A549 (cell line): Measurements from ENCODE around the gene OR8K1. TPM values are rescaled to one million over a fixed set of nuclear protein-coding genes. Genes with fewer than 3 reads are reported as not detected.

Experiments
- ATAC-seq, 2 experiments: fragments of 200-7000 bp in 1 of 2; fragments of >200 bp in 1 of 2; cut with Nextera tagmentation in 1 of 2; cut with Tn5 transposase in 1 of 2; 3 replicates each; pipeline versions ENCODE4 v1.8.0 to v1.9.1; 2018 to 2020; ENCODE audit warnings: mild to moderate bottlenecking in 1 of 2, moderate library complexity in 1 of 2
- CTCF ChIA-PET: fragments of 300-600 bp; sonication (Branson Sonifier 250); formaldehyde crosslinking; extraction: SDS; loops from one replicate; lab custom pipeline; 2021; ENCODE audit warnings: antibody characterized with exemption, inconsistent platforms; lab: Yijun Ruan, JAX
- POLR2A ChIA-PET: fragments of 350-600 bp; formaldehyde crosslinking; extraction: SDS; loops from one replicate; lab custom pipeline; 2021; ENCODE audit warnings: antibody characterized with exemption, inconsistent platforms; lab: Yijun Ruan, JAX
- DNase-seq, 2 experiments: peaks; one replicate each; pipeline versions ENCODE4 v3.0.0 to v3.0.0-alpha.2; 2011 to 2016; ENCODE audit warnings: low read depth in 1 of 2, low spot score in 1 of 2
- FAIRE-seq: peaks from 2 replicates; lab custom pipeline; 2011; peaks lifted over from hg19 to GRCh38; lab: Jason Lieb, UNC
- H3K27ac ChIP-seq, 2 experiments: fragments of >200 bp; sonication (Bioruptor Twin); formaldehyde crosslinking; 3 replicates each; pipeline ENCODE4 v1.5.1; 2016 to 2017
- H3K4me1 ChIP-seq: fragments of >200 bp; sonication (Bioruptor Twin); formaldehyde crosslinking; 3 replicates; pipeline ENCODE4 v1.6.1; 2016
- H3K4me2 ChIP-seq: fragments of >200 bp; sonication (Bioruptor Twin); formaldehyde crosslinking; 3 replicates; pipeline ENCODE4 v1.6.1; 2016
- H3K4me3 ChIP-seq: fragments of >200 bp; sonication (Bioruptor Twin); formaldehyde crosslinking; 3 replicates; pipeline ENCODE4 v1.5.1; 2016
- H3K9me3 ChIP-seq: fragments of >200 bp; sonication (Bioruptor Twin); formaldehyde crosslinking; 3 replicates; pipeline ENCODE4 v1.6.1; 2016
- BCL3 ChIP-seq: fragments of >200 bp; sonication (Bioruptor Twin); formaldehyde crosslinking; IDR thresholded peaks from 3 replicates; pipeline ENCODE4 v1.6.1; 2016
- CHD2 ChIP-seq: fragments of 150-350 bp; IDR thresholded peaks from 2 replicates; pipeline ENCODE4 v1.6.1; 2014; ENCODE audit warnings: low read length; ENCODE audit not compliant: partially characterized antibody
- E2F6 ChIP-seq: IDR thresholded peaks from 2 replicates; pipeline ENCODE4 v1.6.1; 2012; ENCODE audit warnings: low read depth, borderline replicate concordance
- FOSL2 ChIP-seq, 2 experiments: fragments of 450-650 bp in 1 of 2; fragments of >200 bp in 1 of 2; sonication (Bioruptor Twin) in 1 of 2; formaldehyde crosslinking; IDR thresholded peaks; 2 replicates each; pipeline versions ENCODE4 v1.5.0 to v1.6.1; 2016 to 2020; ENCODE audit warnings: mild to moderate bottlenecking in 1 of 2, moderate library complexity in 1 of 2
- HEYL ChIP-seq: fragments of 250-450 bp; sonication (Bioruptor Pico); IDR thresholded peaks from 2 replicates; pipeline ENCODE4 v1.8.0; 2021; ENCODE audit warnings: mild to moderate bottlenecking, moderate library complexity
- HOXA7 ChIP-seq: fragments of 250-450 bp; sonication (Bioruptor Pico); IDR thresholded peaks from 2 replicates; pipeline ENCODE4 v1.5.0; 2020; ENCODE audit warnings: mild to moderate bottlenecking, moderate library complexity
- HOXB13 ChIP-seq: fragments of 250-450 bp; sonication (Bioruptor Pico); IDR thresholded peaks from 2 replicates; pipeline ENCODE4 v1.5.0; 2020; ENCODE audit warnings: low read depth, mild to moderate bottlenecking, moderate library complexity
- MAX ChIP-seq: IDR thresholded peaks from 2 replicates; pipeline ENCODE4 v1.6.1; 2012
- MYC ChIP-seq: IDR thresholded peaks from 2 replicates; pipeline ENCODE4 v1.6.1; 2012; ENCODE audit warnings: mild to moderate bottlenecking, inconsistent platforms, low read length, improper control_type of control experiment, borderline replicate concordance
- PHF8 ChIP-seq: fragments of 200-600 bp; sonication (generic); IDR thresholded peaks from 2 replicates; pipeline ENCODE4 v1.6.1; 2016; ENCODE audit warnings: low read depth, mild to moderate bottlenecking, antibody characterized with exemption, moderate library complexity, borderline replicate concordance
- RAD21 ChIP-seq, 2 experiments: fragments of >200 bp in 1 of 2; sonication (Bioruptor Twin) in 1 of 2; formaldehyde crosslinking in 1 of 2; IDR thresholded peaks in 1 of 2; conservative IDR thresholded peaks in 1 of 2; 2 replicates in 1 of 2; 3 replicates in 1 of 2; pipeline ENCODE4 v1.6.1; 2012 to 2018; ENCODE audit warnings: inconsistent platforms in 1 of 2
- TFCP2L1 ChIP-seq: fragments of 250-450 bp; sonication (Bioruptor Pico); IDR thresholded peaks from 2 replicates; pipeline ENCODE4 v1.5.0; 2021; ENCODE audit warnings: mild to moderate bottlenecking
- ZFP36 ChIP-seq: fragments of 450-650 bp; IDR thresholded peaks from 2 replicates; pipeline ENCODE4 v1.6.1; 2014; ENCODE audit warnings: borderline replicate concordance; ENCODE audit not compliant: partially characterized antibody
- ZNF302 ChIP-seq: fragments of 250-450 bp; sonication (Bioruptor Pico); IDR thresholded peaks from 2 replicates; pipeline ENCODE4 v1.9.0; 2021; ENCODE audit warnings: inconsistent platforms, mild to moderate bottlenecking, moderate library complexity
- ZSCAN20 ChIP-seq: fragments of 250-450 bp; sonication (Bioruptor Pico); IDR thresholded peaks from 2 replicates; pipeline ENCODE4 v1.8.0; 2022; ENCODE audit warnings: mild to moderate bottlenecking, moderate library complexity
- WGBS: methylation state at CpG from one replicate; pipeline ENCODE4 v1.1.6; 2017; ENCODE audit errors: missing lambda C conversion rate; 5-methylcytosine and 5-hydroxymethylcytosine counted together
- polyA plus RNA-seq, 4 experiments: library from polyadenylated mRNA; depleted of rRNA in 3 of 4; stranded (reverse); fragments of >200 nt; fragmentation: RNase III in 1 of 4; extraction: RNeasy Plus Mini Kit Qiagen cat#74134 plus additional on column Dnase treatment in 1 of 4; gene quantifications; 2 replicates in 3 of 4; 3 replicates in 1 of 4; pipeline ENCODE4 v1.2.3, GENCODE V29; 2011 to 2017

Gene OR8K1
- polyA plus RNA-seq, 2 of the 4 experiments (the other 2 are of a cell fraction), result not detected

GRCh38 chr11:56380120-56380519 is 34.3 kb downstream of the OR8K1 start:
- 19% methylated on average over 2 of the region's 2 CpGs for WGBS
- POLR2A ChIA-PET, result no interaction called here
- Histone ChIP-seq H3K4me3 (no peak overlapping the region), H3K4me2 (no peak overlapping the region), H3K27ac (no peak overlapping the region), H3K4me1 (no peaks in the 10 kb centered on the region), H3K9me3 (no peaks in the 10 kb centered on the region)
- no peak for ATAC-seq
- TF ChIP-seq TFCP2L1 (CRISPR knock-in tag) (no peak), HOXA7 (no peak), FOSL2 (IDR thresholded peaks at IDR 0.05) (no peak), FOSL2 (CRISPR knock-in tag; IDR thresholded peaks at IDR 0.05) (no peak), HEYL (CRISPR knock-in tag) (no peak), MAX (no peak)
- DNase-seq, result no peak
- no peak for FAIRE-seq
- CTCF ChIA-PET, result no interaction called here

DNA sequence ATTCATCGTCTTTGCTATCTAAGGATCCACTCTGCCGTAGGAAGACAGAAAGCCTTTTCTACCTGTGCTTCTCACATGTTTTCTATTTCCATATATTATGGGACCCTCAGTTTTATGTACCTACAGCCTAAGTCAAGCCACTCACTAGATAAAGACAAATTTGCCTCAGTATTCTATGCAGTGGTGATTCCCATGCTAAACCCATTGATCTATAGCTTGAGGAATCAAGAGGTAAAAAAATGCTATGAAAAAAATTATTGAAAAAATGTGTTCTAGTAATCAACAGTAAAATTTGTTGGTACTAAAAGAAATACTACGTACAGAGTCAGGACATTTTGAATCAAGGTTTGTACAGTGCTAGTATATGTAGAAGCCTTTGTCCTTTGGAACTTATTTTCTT is 48.5 kb downstream of the OR8K1 start:
- Histone ChIP-seq H3K9me3 (no peaks in the 10 kb centered on the region), H3K4me1 (no peaks in the 10 kb centered on the region), H3K27ac (no peak overlapping the region), H3K4me2 (no peak overlapping the region), H3K4me3 (no peak overlapping the region)
- FAIRE-seq (no peak), ATAC-seq (no peak), DNase-seq (no peak)
- no peak for TF ChIP-seq ZSCAN20 (CRISPR knock-in tag)
- TF ChIP-seq HOXB13, result no peak
- TF ChIP-seq BCL3, result no peak
- TF ChIP-seq E2F6, result no peak
- no peak for TF ChIP-seq RAD21 (conservative IDR thresholded peaks at IDR 0.05 in 1 of 2, IDR thresholded peaks at IDR 0.05 in 1 of 2)
- TF ChIP-seq HEYL (CRISPR knock-in tag), result no peak
- 40% methylated on average over 3 of the region's 3 CpGs for WGBS
- POLR2A ChIA-PET, result no interaction called here
- CTCF ChIA-PET, result no interaction called here

- Histone ChIP-seq H3K4me3 (no peak overlapping the region), H3K4me2 (no peak overlapping the region), H3K27ac (no peak overlapping the region), H3K4me1 (no peaks in the 10 kb centered on the region), H3K9me3 (no peaks in the 10 kb centered on the region)
- ChIA-PET POLR2A (no interaction called here), CTCF (no interaction called here)
- ATAC-seq, result no peak
- DNase-seq, result no peak
- WGBS, result 9% methylated on average over 3 of the region's 3 CpGs
- no peak for TF ChIP-seq BCL3
- TF ChIP-seq ZFP36, result no peak
- no peak for TF ChIP-seq PHF8
- TF ChIP-seq ZNF302 (CRISPR knock-in tag), result no peak
- TF ChIP-seq CHD2, result no peak
- TF ChIP-seq HOXB13, result no peak
- TF ChIP-seq ZSCAN20 (CRISPR knock-in tag), result no peak
- TF ChIP-seq MYC, result no peak
- no peak for FAIRE-seq
Measured at GRCh38 chr11:56396047-56396446, 50.2 kb downstream of the OR8K1 start.

Other genes starting within 250 kb of the OR8K1 start
- gene OR8H2, start 242.4 kb upstream of the OR8K1 start, polyA plus RNA-seq (2011; rRNA removed), result not detected in 2 replicates
- gene OR8H2, start 242.4 kb upstream of the OR8K1 start, polyA plus RNA-seq (2017; fragmentation: RNase III; extraction: RNeasy Plus Mini Kit Qiagen cat#74134 plus additional on column Dnase treatment), result not detected in 3 replicates
- gene OR8H3, start 223.7 kb upstream of the OR8K1 start, polyA plus RNA-seq (2011; rRNA removed), result not detected in 2 replicates
- not detected in 3 replicates for gene OR8H3, start 223.7 kb upstream of the OR8K1 start, polyA plus RNA-seq (2017; fragmentation: RNase III; extraction: RNeasy Plus Mini Kit Qiagen cat#74134 plus additional on column Dnase treatment)
- gene OR8J3, start 205.8 kb upstream of the OR8K1 start, polyA plus RNA-seq (2011; rRNA removed), result not detected in 2 replicates
- gene OR8J3, start 205.8 kb upstream of the OR8K1 start, polyA plus RNA-seq (2017; fragmentation: RNase III; extraction: RNeasy Plus Mini Kit Qiagen cat#74134 plus additional on column Dnase treatment), result not detected in 3 replicates
- not detected in 2 replicates for gene OR8K5, start 185.7 kb upstream of the OR8K1 start, polyA plus RNA-seq (2011; rRNA removed)
- gene OR8K5, start 185.7 kb upstream of the OR8K1 start, polyA plus RNA-seq (2017; fragmentation: RNase III; extraction: RNeasy Plus Mini Kit Qiagen cat#74134 plus additional on column Dnase treatment), result not detected in 3 replicates
- not detected in 2 replicates for gene OR5J2, start 169.4 kb upstream of the OR8K1 start, polyA plus RNA-seq (2011; rRNA removed)
- not detected in 3 replicates for gene OR5J2, start 169.4 kb upstream of the OR8K1 start, polyA plus RNA-seq (2017; fragmentation: RNase III; extraction: RNeasy Plus Mini Kit Qiagen cat#74134 plus additional on column Dnase treatment)
- not detected in 2 replicates for gene OR5T2, start 111.8 kb upstream of the OR8K1 start, polyA plus RNA-seq (2011; rRNA removed)
- gene OR5T2, start 111.8 kb upstream of the OR8K1 start, polyA plus RNA-seq (2017; fragmentation: RNase III; extraction: RNeasy Plus Mini Kit Qiagen cat#74134 plus additional on column Dnase treatment), result not detected in 3 replicates
- not detected in 2 replicates for gene OR5T3, start 93.8 kb upstream of the OR8K1 start, polyA plus RNA-seq (2011; rRNA removed)
- not detected in 3 replicates for gene OR5T3, start 93.8 kb upstream of the OR8K1 start, polyA plus RNA-seq (2017; fragmentation: RNase III; extraction: RNeasy Plus Mini Kit Qiagen cat#74134 plus additional on column Dnase treatment)
- not detected in 2 replicates for gene OR5T1, start 71.9 kb upstream of the OR8K1 start, polyA plus RNA-seq (2011; rRNA removed)
- gene OR5T1, start 71.9 kb upstream of the OR8K1 start, polyA plus RNA-seq (2017; fragmentation: RNase III; extraction: RNeasy Plus Mini Kit Qiagen cat#74134 plus additional on column Dnase treatment), result not detected in 3 replicates
- not detected in 2 replicates for gene OR8H1, start 53.8 kb upstream of the OR8K1 start, polyA plus RNA-seq (2011; rRNA removed)
- not detected in 3 replicates for gene OR8H1, start 53.8 kb upstream of the OR8K1 start, polyA plus RNA-seq (2017; fragmentation: RNase III; extraction: RNeasy Plus Mini Kit Qiagen cat#74134 plus additional on column Dnase treatment)
- gene OR8K3, start 30.9 kb upstream of the OR8K1 start, polyA plus RNA-seq (2011; rRNA removed), result not detected in 2 replicates
- not detected in 3 replicates for gene OR8K3, start 30.9 kb upstream of the OR8K1 start, polyA plus RNA-seq (2017; fragmentation: RNase III; extraction: RNeasy Plus Mini Kit Qiagen cat#74134 plus additional on column Dnase treatment)
- not detected in 2 replicates for gene OR8J1, start 8.3 kb downstream of the OR8K1 start, polyA plus RNA-seq (2011; rRNA removed)
- gene OR8J1, start 8.3 kb downstream of the OR8K1 start, polyA plus RNA-seq (2017; fragmentation: RNase III; extraction: RNeasy Plus Mini Kit Qiagen cat#74134 plus additional on column Dnase treatment), result not detected in 3 replicates
- not detected in 2 replicates for gene OR8U1, start 29.6 kb downstream of the OR8K1 start, polyA plus RNA-seq (2011; rRNA removed)
- not detected in 3 replicates for gene OR8U1, start 29.6 kb downstream of the OR8K1 start, polyA plus RNA-seq (2017; fragmentation: RNase III; extraction: RNeasy Plus Mini Kit Qiagen cat#74134 plus additional on column Dnase treatment)
- gene OR5AL1, start 66.7 kb downstream of the OR8K1 start, polyA plus RNA-seq (2011; rRNA removed), result not detected in 2 replicates
- gene OR5AL1, start 66.7 kb downstream of the OR8K1 start, polyA plus RNA-seq (2017; fragmentation: RNase III; extraction: RNeasy Plus Mini Kit Qiagen cat#74134 plus additional on column Dnase treatment), result not detected in 3 replicates
- gene OR5M3, start 127.3 kb downstream of the OR8K1 start, polyA plus RNA-seq (2011; rRNA removed), result not detected in 2 replicates
- gene OR5M3, start 127.3 kb downstream of the OR8K1 start, polyA plus RNA-seq (2017; fragmentation: RNase III; extraction: RNeasy Plus Mini Kit Qiagen cat#74134 plus additional on column Dnase treatment), result not detected in 3 replicates
- not detected in 2 replicates for gene OR5M8, start 145.3 kb downstream of the OR8K1 start, polyA plus RNA-seq (2011; rRNA removed)
- gene OR5M8, start 145.3 kb downstream of the OR8K1 start, polyA plus RNA-seq (2017; fragmentation: RNase III; extraction: RNeasy Plus Mini Kit Qiagen cat#74134 plus additional on column Dnase treatment), result not detected in 3 replicates
- gene OR5M11, start 197.2 kb downstream of the OR8K1 start, polyA plus RNA-seq (2011; rRNA removed), result not detected in 2 replicates
- not detected in 3 replicates for gene OR5M11, start 197.2 kb downstream of the OR8K1 start, polyA plus RNA-seq (2017; fragmentation: RNase III; extraction: RNeasy Plus Mini Kit Qiagen cat#74134 plus additional on column Dnase treatment)
- not detected in 2 replicates for gene OR5M10, start 231.7 kb downstream of the OR8K1 start, polyA plus RNA-seq (2011; rRNA removed)
- gene OR5M10, start 231.7 kb downstream of the OR8K1 start, polyA plus RNA-seq (2017; fragmentation: RNase III; extraction: RNeasy Plus Mini Kit Qiagen cat#74134 plus additional on column Dnase treatment), result not detected in 3 replicates